Measurements from ENCODE around the gene PANX1. TPM values are rescaled to one million over a fixed set of nuclear protein-coding genes. Genes with fewer than 3 reads are reported as not detected.

The PANX1 gene
- total RNA-seq, 2 donors from 2014 or later, result 12.3 to 15.7 TPM

DNA sequence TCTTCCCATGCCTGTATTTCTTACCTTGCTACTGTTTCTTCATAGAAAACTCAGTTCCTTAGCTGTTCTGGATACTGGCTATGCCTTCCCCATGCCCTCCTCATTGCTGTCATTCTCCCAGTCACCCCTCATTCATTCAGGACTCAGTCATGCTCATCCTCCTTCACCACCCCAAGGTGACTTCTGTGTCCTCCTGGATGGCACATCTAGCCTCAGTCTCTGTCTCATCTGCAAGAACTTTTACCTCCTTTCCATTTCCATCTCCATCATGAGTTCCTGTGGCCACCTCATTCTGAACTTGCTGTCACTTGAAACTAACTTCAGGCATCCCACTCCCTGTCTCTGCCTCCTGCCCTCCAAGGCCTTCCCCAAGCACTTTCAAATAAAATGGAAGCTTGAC is 42.3 kb downstream of the PANX1 start:
- H3K9me3 ChIP-seq, result peaks cover 0 to 6% of the 10 kb centered on the region in 2 donors
- TF ChIP-seq, protein P1, sequence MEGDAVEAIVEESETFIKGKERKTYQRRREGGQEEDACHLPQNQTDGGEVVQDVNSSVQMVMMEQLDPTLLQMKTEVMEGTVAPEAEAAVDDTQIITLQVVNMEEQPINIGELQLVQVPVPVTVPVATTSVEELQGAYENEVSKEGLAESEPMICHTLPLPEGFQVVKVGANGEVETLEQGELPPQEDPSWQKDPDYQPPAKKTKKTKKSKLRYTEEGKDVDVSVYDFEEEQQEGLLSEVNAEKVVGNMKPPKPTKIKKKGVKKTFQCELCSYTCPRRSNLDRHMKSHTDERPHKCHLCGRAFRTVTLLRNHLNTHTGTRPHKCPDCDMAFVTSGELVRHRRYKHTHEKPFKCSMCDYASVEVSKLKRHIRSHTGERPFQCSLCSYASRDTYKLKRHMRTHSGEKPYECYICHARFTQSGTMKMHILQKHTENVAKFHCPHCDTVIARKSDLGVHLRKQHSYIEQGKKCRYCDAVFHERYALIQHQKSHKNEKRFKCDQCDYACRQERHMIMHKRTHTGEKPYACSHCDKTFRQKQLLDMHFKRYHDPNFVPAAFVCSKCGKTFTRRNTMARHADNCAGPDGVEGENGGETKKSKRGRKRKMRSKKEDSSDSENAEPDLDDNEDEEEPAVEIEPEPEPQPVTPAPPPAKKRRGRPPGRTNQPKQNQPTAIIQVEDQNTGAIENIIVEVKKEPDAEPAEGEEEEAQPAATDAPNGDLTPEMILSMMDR (IDR thresholded peaks at IDR 0.05), result no peak
- H3K27ac ChIP-seq, result no peak overlapping the region
- H3K4me3 ChIP-seq, result no peak overlapping the region
- H3K4me1 ChIP-seq, result no peaks in the 10 kb centered on the region
- no peaks in the 10 kb centered on the region for H3K36me3 ChIP-seq
- no peaks in the 10 kb centered on the region for H3K27me3 ChIP-seq
- no peak for DNase-seq (ENCODE audit: low spot score)

GRCh38 chr11:94171693-94172440 is 43.2 kb downstream of the PANX1 start:
- Histone ChIP-seq H3K4me3 (no peak overlapping the region), H3K4me1 (no peaks in the 10 kb centered on the region), H3K27me3 (no peaks in the 10 kb centered on the region), H3K9me3 (no peaks in the 10 kb centered on the region), H3K27ac (no peak overlapping the region), H3K36me3 (no peaks in the 10 kb centered on the region)
- TF ChIP-seq, protein P1 (IDR thresholded peaks at IDR 0.05), result peak; percentile 25 to 56
- no peak for DNase-seq (ENCODE audit: low spot score)

- Histone ChIP-seq H3K27me3 (no peaks in the 10 kb centered on the region), H3K9me3 (no peaks in the 10 kb centered on the region), H3K36me3 (peaks cover 10% of the 10 kb centered on the region), H3K27ac (no peak overlapping the region), H3K4me1 (no peaks in the 10 kb centered on the region), H3K4me3 (no peak overlapping the region)
- TF ChIP-seq, protein P1 (IDR thresholded peaks at IDR 0.05), result no peak
- DNase-seq (ENCODE audit: low spot score), result no peak
Observed at GRCh38 chr11:94175535-94175934, 46.9 kb downstream of the PANX1 start.

DNA sequence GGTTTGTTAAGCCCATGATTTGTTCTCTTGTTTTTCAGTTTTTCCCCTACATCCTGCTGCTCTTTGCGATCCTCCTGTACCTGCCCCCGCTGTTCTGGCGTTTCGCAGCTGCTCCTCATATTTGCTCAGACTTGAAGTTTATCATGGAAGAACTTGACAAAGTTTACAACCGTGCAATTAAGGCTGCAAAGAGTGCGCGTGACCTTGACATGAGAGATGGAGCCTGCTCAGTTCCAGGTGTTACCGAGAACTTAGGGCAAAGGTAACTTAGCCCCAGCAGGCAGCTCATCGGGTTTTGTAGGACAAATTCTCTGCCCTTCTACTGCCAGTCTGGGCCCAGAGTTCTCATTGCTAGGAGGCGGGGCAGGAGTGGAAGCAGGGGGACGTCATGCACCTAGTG is 49.7 kb downstream of the PANX1 start:
- no peak for DNase-seq (ENCODE audit: low spot score)
- Histone ChIP-seq H3K36me3 (peaks cover 19% of the 10 kb centered on the region), H3K27me3 (no peaks in the 10 kb centered on the region), H3K4me1 (no peaks in the 10 kb centered on the region), H3K4me3 (no peak overlapping the region), H3K9me3 (no peaks in the 10 kb centered on the region), H3K27ac (no peak overlapping the region)
- TF ChIP-seq, protein P1 (IDR thresholded peaks at IDR 0.05), result no peak

DNA sequence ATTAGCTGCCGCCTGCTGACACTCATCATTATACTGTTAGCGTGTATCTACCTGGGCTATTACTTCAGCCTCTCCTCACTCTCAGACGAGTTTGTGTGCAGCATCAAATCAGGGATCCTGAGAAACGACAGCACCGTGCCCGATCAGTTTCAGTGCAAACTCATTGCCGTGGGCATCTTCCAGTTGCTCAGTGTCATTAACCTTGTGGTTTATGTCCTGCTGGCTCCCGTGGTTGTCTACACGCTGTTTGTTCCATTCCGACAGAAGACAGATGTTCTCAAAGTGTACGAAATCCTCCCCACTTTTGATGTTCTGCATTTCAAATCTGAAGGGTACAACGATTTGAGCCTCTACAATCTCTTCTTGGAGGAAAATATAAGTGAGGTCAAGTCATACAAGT is 51.1 kb downstream of the PANX1 start:
- Histone ChIP-seq H3K4me3 (no peak overlapping the region), H3K27ac (no peak overlapping the region), H3K9me3 (no peaks in the 10 kb centered on the region), H3K4me1 (no peaks in the 10 kb centered on the region), H3K27me3 (no peaks in the 10 kb centered on the region), H3K36me3 (peaks cover 19% of the 10 kb centered on the region)
- DNase-seq (ENCODE audit: low spot score), result no peak
- TF ChIP-seq, protein P1 (IDR thresholded peaks at IDR 0.05), result no peak

DNA sequence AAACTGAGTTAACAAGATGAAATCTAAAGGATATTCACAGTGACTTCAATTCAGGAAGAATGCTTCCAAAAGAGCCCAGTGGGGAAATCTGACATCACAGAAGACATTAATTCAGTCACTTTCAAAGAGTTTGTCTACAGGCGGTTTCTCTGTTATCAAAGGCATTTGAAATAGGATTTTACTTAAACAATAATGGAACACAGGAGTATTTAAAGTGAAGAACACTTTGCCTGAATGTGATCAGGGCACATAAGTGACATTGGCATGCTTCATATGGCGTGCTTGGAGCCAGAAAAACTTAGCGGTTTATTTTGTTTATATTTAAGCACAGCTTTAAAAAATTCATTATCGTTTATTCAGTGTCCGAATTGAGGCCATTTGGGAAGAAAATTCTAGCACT is 52.9 kb downstream of the PANX1 start:
- Histone ChIP-seq H3K27ac (no peak overlapping the region), H3K4me3 (no peak overlapping the region), H3K36me3 (peaks cover 19% of the 10 kb centered on the region), H3K4me1 (no peaks in the 10 kb centered on the region), H3K27me3 (no peaks in the 10 kb centered on the region), H3K9me3 (no peaks in the 10 kb centered on the region)
- no peak for DNase-seq (ENCODE audit: low spot score)
- TF ChIP-seq, protein P1 (IDR thresholded peaks at IDR 0.05), result no peak

Data from right atrium auricular region (tissue), 2 donors.